ENCODE measurements around the gene EPHX1.

The EPHX1 gene

GRCh38 chr1:225847610-225848009, 37.7 kb downstream of the EPHX1 start:
- Histone ChIP-seq H3K27me3 (no peaks in the 10 kb centered on the region), H3K9me3 (no peaks in the 10 kb centered on the region), H3K36me3 (peaks cover 9 to 100% (median 43%) of the 10 kb centered on the region in 3 donors), H3K4me3 (no peak overlapping the region), H3K4me1 (peaks cover 0 to 9% (median 6%) of the 10 kb centered on the region in 4 donors), H3K27ac (no peak overlapping the region)
- TF ChIP-seq CTCF (IDR thresholded peaks at IDR 0.05): no peak
- no peak for DNase-seq
- intact Hi-C loops (cut with DNase I; ENCODE audit: low total_unique reads): loop anchor here (5.0 to 10.0 kb wide), 3 partner anchors 70 to 375 kb away; partner anchors contain the start of genes ENAH and SRP9

DNA sequence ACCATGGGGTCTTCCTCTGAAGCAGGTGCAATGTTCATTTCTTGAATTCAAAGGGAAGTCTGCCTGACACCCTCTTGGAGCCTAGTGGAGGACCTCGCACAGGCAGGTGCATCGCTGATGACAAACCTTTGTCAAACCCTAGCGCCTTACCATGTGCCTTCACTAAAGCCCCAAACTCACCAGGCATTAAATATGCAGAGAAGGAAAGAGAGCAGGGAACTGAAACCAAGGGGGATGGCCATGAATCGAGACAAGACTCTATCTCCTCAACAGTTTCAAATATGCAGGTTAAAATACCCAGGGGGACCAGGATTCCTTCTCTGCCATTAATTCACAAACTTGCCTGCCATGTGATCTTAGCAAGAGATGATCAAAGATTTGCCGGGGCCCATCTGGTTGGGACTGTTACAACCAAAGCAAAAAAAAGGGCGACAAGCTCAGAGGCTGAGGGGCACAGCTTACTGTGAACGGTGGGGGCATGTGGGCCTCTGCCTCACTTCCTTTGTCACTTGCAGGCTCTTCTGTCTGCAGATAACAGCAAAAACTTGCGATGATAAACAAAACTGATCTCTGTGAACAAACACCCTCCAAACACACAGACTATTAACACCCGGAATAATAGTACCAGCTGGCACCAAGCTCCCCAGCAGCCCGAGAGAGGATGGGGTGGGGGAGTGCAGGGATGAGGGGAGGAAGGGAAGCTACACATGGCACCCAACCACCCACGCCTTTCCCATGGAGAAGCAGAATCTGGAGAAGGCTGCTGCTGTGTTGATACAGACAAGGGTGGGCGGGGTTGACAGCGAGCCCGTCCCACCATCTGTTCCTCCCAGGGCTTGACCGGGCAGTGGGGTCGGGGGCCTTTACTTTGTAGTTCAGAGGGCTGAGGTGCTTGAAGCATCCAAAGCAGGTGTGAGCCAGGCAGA, 38.4 kb downstream of the EPHX1 start:
- Histone ChIP-seq H3K9me3 (no peaks in the 10 kb centered on the region), H3K27ac (no peak overlapping the region), H3K27me3 (no peaks in the 10 kb centered on the region), H3K4me1 (peaks cover 0 to 9% (median 6%) of the 10 kb centered on the region in 4 donors), H3K36me3 (peaks cover 11 to 100% (median 50%) of the 10 kb centered on the region in 3 donors), H3K4me3 (no peak overlapping the region)
- no peak for DNase-seq
- intact Hi-C loops (cut with DNase I; ENCODE audit: low total_unique reads): loop anchor here (5.0 to 10.0 kb wide), 3 partner anchors 71 to 376 kb away; partner anchors contain the start of genes ENAH and SRP9
- TF ChIP-seq CTCF (IDR thresholded peaks at IDR 0.05): no peak

DNA sequence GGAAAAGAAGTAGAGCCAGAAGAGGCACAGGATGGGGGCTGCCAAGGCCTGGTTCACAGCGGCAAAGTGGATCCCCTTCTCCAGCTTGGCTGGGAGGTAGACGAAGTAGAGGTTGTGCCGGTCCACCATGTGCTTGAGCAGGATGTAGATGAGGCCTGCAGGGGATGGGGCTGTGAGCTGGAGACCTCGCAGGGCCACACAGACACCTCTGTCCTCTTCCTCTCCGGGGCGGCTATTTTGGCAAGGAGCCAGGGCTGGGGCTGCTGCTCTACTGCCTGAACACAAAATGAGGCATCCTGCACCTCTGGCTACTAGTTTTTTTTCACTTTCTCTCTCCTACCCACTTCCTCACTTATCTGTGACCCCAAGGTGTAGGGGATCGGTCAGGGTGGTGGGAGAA, 40.0 kb downstream of the EPHX1 start:
- intact Hi-C loops (cut with DNase I; ENCODE audit: low total_unique reads): loop anchor here (5.0 to 10.0 kb wide), 3 partner anchors 73 to 378 kb away; partner anchors contain the start of genes ENAH and SRP9
- no peaks in the 10 kb centered on the region for H3K9me3 ChIP-seq
- no peak for TF ChIP-seq CTCF (IDR thresholded peaks at IDR 0.05)
- H3K27ac ChIP-seq: no peak overlapping the region
- H3K27me3 ChIP-seq: no peaks in the 10 kb centered on the region
- H3K4me1 ChIP-seq: peaks cover 0 to 9% (median 6%) of the 10 kb centered on the region in 4 donors
- peak in 1 of 2 donors; percentile 48 for DNase-seq
- H3K36me3 ChIP-seq: peaks cover 21 to 100% (median 57%) of the 10 kb centered on the region in 3 donors
- no peak overlapping the region for H3K4me3 ChIP-seq

GRCh38 chr1:225850370-225850769, 40.4 kb downstream of the EPHX1 start:
- Histone ChIP-seq H3K36me3 (peaks cover 23 to 100% (median 60%) of the 10 kb centered on the region in 3 donors), H3K27ac (no peak overlapping the region), H3K4me1 (peaks cover 0 to 7% (median 5%) of the 10 kb centered on the region in 4 donors), H3K27me3 (no peaks in the 10 kb centered on the region), H3K4me3 (no peak overlapping the region), H3K9me3 (no peaks in the 10 kb centered on the region)
- intact Hi-C loops (cut with DNase I; ENCODE audit: low total_unique reads): no loop called here
- no peak for TF ChIP-seq CTCF (IDR thresholded peaks at IDR 0.05)
- DNase-seq: no peak

DNA sequence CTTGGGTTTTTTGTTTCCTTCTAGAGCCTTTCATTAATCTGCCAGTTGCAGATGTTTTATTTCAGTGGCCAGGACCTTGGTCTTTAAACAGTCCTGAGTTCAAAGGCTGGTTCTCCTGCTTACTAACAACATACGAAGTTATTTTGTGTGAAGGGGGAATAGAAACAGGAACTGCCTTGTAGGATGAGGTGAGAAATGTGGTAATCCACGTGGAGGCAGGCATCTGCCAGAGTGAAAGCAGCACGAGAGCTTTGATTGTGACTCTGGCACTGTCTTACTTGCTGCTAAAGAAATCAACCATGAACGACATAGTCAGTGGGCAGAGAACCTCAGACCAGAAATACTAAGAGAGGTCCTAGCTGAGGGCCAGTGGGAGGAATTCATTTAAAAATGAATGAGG, 41.9 kb downstream of the EPHX1 start:
- Histone ChIP-seq H3K27ac (no peak overlapping the region), H3K4me3 (no peak overlapping the region), H3K9me3 (no peaks in the 10 kb centered on the region), H3K27me3 (no peaks in the 10 kb centered on the region), H3K4me1 (no peaks in the 10 kb centered on the region), H3K36me3 (peaks cover 27 to 100% (median 61%) of the 10 kb centered on the region in 3 donors)
- no peak for DNase-seq
- TF ChIP-seq CTCF (IDR thresholded peaks at IDR 0.05): no peak
- intact Hi-C loops (cut with DNase I; ENCODE audit: low total_unique reads): no loop called here
